RPMI8226 (cell line): Measurements from ENCODE around the gene CYP4F11.
A peak's percentile ranks its signal among the peaks of the same experiment; 100 is the strongest.
"Not testable (repeated sequence)": the region's sequence is repeated elsewhere in the genome, so short reads cannot be mapped to it uniquely, and the experiment has no call there.

Source experiments
- DNase-seq: peaks from one replicate; pipeline ENCODE4 v3.0.0-alpha.2; 2015

CYP4F11 gene

DNA sequence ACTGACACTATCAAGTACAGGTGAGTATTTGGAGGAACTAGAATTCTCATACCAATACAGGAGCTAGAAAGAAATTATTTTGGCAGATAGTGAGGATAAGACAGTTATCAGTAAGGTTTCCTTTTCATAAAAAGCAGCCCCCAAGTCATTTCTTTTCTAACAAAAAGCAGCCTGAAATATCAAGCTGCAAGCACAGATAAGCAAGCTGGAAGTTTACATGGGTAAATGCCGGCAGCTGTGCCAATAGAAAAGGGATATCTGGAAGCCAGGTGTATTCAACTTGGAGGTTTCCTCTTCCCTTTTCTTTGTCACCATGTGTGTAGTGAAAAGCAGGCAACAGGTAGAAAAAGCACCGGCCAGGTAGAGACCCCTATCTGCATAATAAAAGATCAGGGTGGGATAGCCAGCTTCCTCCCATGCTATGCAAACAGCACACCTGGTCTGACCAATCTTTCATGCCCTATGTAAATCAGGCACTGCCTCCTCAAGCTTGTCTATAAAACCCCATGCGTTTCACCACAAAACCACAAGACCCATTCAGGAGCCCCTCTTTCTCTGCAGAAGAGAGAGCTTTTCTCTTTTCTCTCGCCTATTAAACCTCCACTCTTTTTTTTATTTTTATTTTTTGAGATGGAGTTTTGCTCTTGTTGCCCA is 59.4 kb downstream of the CYP4F11 start:
- DNase-seq = no peak

DNA sequence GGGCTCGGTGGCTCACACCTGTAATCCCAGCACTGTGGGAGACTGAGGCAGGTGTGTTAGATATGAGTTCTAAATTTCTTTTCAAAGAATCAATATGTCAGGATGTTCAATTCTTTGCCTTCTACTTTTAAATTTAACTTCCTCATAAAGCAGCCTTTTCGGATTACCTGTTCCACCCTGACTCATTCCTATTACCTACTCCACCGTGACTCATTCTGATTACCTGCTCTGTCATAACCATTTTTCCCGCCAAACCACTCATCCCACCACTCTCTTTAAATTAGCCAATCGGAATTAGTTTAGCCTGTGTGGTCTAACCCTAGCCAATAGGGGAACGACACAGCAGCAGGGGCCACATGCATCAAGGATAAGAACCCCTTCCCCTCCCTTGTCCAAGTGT is 60.6 kb downstream of the CYP4F11 start:
- DNase-seq = not testable (repeated sequence)

- DNase-seq = no peak
Measured at GRCh38 chr19:15871570-15871969, 62.8 kb downstream of the CYP4F11 start.

DNA sequence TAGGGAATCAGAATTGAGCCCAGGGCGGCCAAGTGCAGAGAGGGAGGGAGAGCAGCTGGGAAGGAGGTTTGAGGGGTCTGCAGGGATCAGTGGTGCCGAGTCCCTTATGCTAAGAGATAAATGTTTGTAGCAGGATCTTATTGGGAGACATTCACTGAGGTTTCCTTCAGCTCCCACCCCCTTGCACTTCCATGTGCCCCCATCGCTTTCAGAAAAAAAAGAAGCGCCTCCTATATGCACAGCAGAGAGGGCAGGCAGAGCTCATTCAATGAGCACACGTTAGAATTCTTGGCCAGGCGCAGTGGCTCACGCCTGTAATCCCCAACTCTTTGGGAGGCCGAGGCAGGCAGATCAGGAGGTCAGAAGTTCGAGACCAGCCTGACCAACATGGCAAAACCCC is 64.5 kb downstream of the CYP4F11 start:
- DNase-seq = no peak

GRCh38 chr19:15869109-15869555 is 65.2 kb downstream of the CYP4F11 start:
- DNase-seq = peak; percentile 59

DNA sequence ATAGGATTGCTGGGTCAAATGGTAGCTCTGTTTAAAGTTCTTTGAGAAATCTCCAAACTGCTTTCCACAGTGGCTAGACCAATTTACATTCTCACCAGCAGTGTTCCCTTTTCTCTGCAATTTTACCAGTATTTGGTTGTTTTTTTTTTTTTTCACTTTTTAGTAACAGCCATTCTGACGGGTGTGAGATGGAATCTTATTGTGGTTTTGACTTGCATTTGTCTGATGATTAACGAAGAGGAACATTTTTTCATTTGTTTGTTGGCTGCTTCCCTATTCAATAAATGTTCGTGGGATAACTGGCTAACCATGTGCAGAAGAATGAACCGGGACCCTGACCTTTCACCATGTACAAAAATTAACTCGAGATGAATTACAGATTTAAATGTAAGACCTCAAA is 67.7 kb downstream of the CYP4F11 start:
- DNase-seq = no peak

GRCh38 chr19:15864824-15865223 is 69.5 kb downstream of the CYP4F11 start:
- DNase-seq = no peak

GRCh38 chr19:15863272-15863671 is 71.1 kb downstream of the CYP4F11 start:
- DNase-seq = no peak

GRCh38 chr19:15862444-15862843 is 71.9 kb downstream of the CYP4F11 start:
- no peak for DNase-seq
